Measurements from ENCODE around the gene MPRIP. TPM values are rescaled to one million over a fixed set of nuclear protein-coding genes. Genes with fewer than 3 reads are reported as not detected.

MPRIP gene
- total RNA-seq, 2 donors from 2014 or later, result 84.3 to 258 TPM

- intact Hi-C loops (cut with DNase I), result loop anchor here (5.0 kb wide), 2 partner anchors 95 to 160 kb away; partner anchors contain the start of genes FLCN and NT5M
- H3K36me3 ChIP-seq, result peaks cover 21 to 31% of the 10 kb centered on the region in 2 donors
- H3K9me3 ChIP-seq, result no peaks in the 10 kb centered on the region
- whole genome bisulfite sequencing, result 28% methylated on average over 23 of the region's 23 CpGs
- no peaks in the 10 kb centered on the region for H3K4me1 ChIP-seq (replicated peaks)
- H3K27me3 ChIP-seq (replicated peaks; ENCODE audit: insufficient read depth), result no peaks in the 10 kb centered on the region
- H3K27ac ChIP-seq, result no peak overlapping the region
- H3K4me3 ChIP-seq, result no peak overlapping the region
- TF ChIP-seq POLR2AphosphoS5 (IDR thresholded peaks at IDR 0.05) (peak; percentile 53), POLR2A (IDR thresholded peaks at IDR 0.05) (no peak), CTCF (IDR thresholded peaks at IDR 0.05) (peak; percentile 81 to 88 (median 84))
- DNase-seq (ENCODE audit: low spot score), result peak; percentile 39
These were observed 99.7 kb downstream of the MPRIP start for GRCh38 chr17:17141860-17142552.

- Histone ChIP-seq H3K4me3 (no peak overlapping the region), H3K27me3 (replicated peaks; ENCODE audit: insufficient read depth) (no peaks in the 10 kb centered on the region), H3K9me3 (no peaks in the 10 kb centered on the region), H3K36me3 (peaks cover 21 to 31% of the 10 kb centered on the region in 2 donors), H3K27ac (no peak overlapping the region), H3K4me1 (replicated peaks) (no peaks in the 10 kb centered on the region)
- DNase-seq (ENCODE audit: low spot score), result no peak
- 77% methylated on average over 11 of the region's 11 CpGs for WGBS
- TF ChIP-seq POLR2A (IDR thresholded peaks at IDR 0.05) (no peak), CTCF (IDR thresholded peaks at IDR 0.05) (no peak)
- intact Hi-C loops (cut with DNase I), result loop anchor here (5.0 kb wide), 2 partner anchors 95 to 160 kb away; partner anchors contain the start of genes FLCN and NT5M
These were observed 100.3 kb downstream of the MPRIP start for GRCh38 chr17:17142556-17142955.

GRCh38 chr17:17143501-17143900, 101.2 kb downstream of the MPRIP start:
- Histone ChIP-seq H3K27ac (no peak overlapping the region), H3K4me3 (no peak overlapping the region), H3K27me3 (replicated peaks; ENCODE audit: insufficient read depth) (no peaks in the 10 kb centered on the region), H3K4me1 (replicated peaks) (no peaks in the 10 kb centered on the region), H3K36me3 (peaks cover 16 to 25% of the 10 kb centered on the region in 2 donors), H3K9me3 (no peaks in the 10 kb centered on the region)
- intact Hi-C loops (cut with DNase I), result loop anchor here (5.0 kb wide), 2 partner anchors 94 to 159 kb away; partner anchors contain the start of genes FLCN and NT5M
- DNase-seq (ENCODE audit: low spot score), result no peak
- TF ChIP-seq CTCF (IDR thresholded peaks at IDR 0.05) (no peak), POLR2AphosphoS5 (IDR thresholded peaks at IDR 0.05) (no peak), POLR2A (IDR thresholded peaks at IDR 0.05) (no peak)
- WGBS, result 92% methylated on average over 19 of the region's 19 CpGs

- WGBS, result 98% methylated on average over 4 of the region's 4 CpGs
- peaks cover 11 to 20% of the 10 kb centered on the region in 2 donors for H3K36me3 ChIP-seq
- no peak overlapping the region for H3K27ac ChIP-seq
- intact Hi-C loops (cut with DNase I), result loop anchor here (5.0 kb wide), 2 partner anchors 93 to 158 kb away; partner anchors contain the start of genes FLCN and NT5M
- no peaks in the 10 kb centered on the region for H3K9me3 ChIP-seq
- TF ChIP-seq POLR2A (IDR thresholded peaks at IDR 0.05), result no peak
- TF ChIP-seq CTCF (IDR thresholded peaks at IDR 0.05), result no peak
- TF ChIP-seq POLR2AphosphoS5 (IDR thresholded peaks at IDR 0.05), result no peak
- H3K27me3 ChIP-seq (replicated peaks; ENCODE audit: insufficient read depth), result no peaks in the 10 kb centered on the region
- H3K4me3 ChIP-seq, result no peak overlapping the region
- no peaks in the 10 kb centered on the region for H3K4me1 ChIP-seq (replicated peaks)
- no peak for DNase-seq (ENCODE audit: low spot score)
These were observed 101.8 kb downstream of the MPRIP start for GRCh38 chr17:17144061-17144460.
